Glutamatergic neuron (in vitro differentiated cells): ENCODE data around the gene EIF3I. TPM values are rescaled to one million over a fixed set of nuclear protein-coding genes. Genes with fewer than 3 reads are reported as not detected.

ENCODE experiments used
- DNase-seq: peaks from one replicate; pipeline ENCODE4 v3.0.0; 2022
- H3K27ac Mint-ChIP-seq: one replicate; pipeline ENCODE4 v1.8.0; 2020; ENCODE audit warnings: mild to moderate bottlenecking, mixed read lengths, inconsistent platforms; ENCODE audit not compliant: unreplicated experiment
- H3K27me3 Mint-ChIP-seq: one replicate; pipeline ENCODE4 v1.8.0; 2020; ENCODE audit warnings: mild to moderate bottlenecking, moderate library complexity, mixed read lengths, inconsistent platforms; ENCODE audit not compliant: unreplicated experiment
- H3K36me3 Mint-ChIP-seq: one replicate; pipeline ENCODE4 v1.8.0; 2020; ENCODE audit warnings: mild to moderate bottlenecking, mixed read lengths, inconsistent platforms; ENCODE audit not compliant: unreplicated experiment
- H3K4me1 Mint-ChIP-seq: one replicate; pipeline ENCODE4 v1.8.0; 2020; ENCODE audit warnings: mild to moderate bottlenecking, low read depth, mixed read lengths, inconsistent platforms; ENCODE audit not compliant: unreplicated experiment
- H3K4me3 Mint-ChIP-seq: one replicate; pipeline ENCODE4 v1.8.0; 2020; ENCODE audit warnings: mild to moderate bottlenecking, mixed read lengths, inconsistent platforms; ENCODE audit not compliant: unreplicated experiment
- H3K9me3 Mint-ChIP-seq: one replicate; pipeline ENCODE4 v1.8.0; 2020; ENCODE audit warnings: mild to moderate bottlenecking, moderate library complexity, mixed read lengths, inconsistent platforms; ENCODE audit not compliant: unreplicated experiment
- CTCF ChIP-seq: fragments of 200-600 bp; sonication (generic); IDR thresholded peaks from one replicate; pipeline ENCODE4 v1.5.0; 2021; ENCODE audit not compliant: partially characterized antibody, unreplicated experiment
- total RNA-seq: library from RNA; stranded (reverse); fragmentation: NEBNext Ultra II Directional; extraction: Animal tissue kit (Norgen Biotek cat#: 25700); gene quantifications from one replicate; pipeline ENCODE4 v1.2.1, GENCODE V29; 2021; ENCODE audit not compliant: unreplicated experiment

The EIF3I gene
- total RNA-seq, 1 donor from 2014 or later: 103 TPM

GRCh38 chr1:32208891-32209328 lies 13.3 kb upstream of the EIF3I start, which contains the start of gene DCDC2B:
DCDC2B (plus strand) TSS chr1:32209089; CDS start chr1:32209094, 5 bp downstream.
- no peak for DNase-seq
- no peak for TF ChIP-seq CTCF
- H3K27me3 Mint-ChIP-seq: peaks cover 8% of the 10 kb centered on the region
- H3K4me3 Mint-ChIP-seq: no peak within 1 kb of the TSS
- no peaks in the 10 kb centered on the region for H3K4me1 Mint-ChIP-seq
- H3K36me3 Mint-ChIP-seq: no peaks in the 10 kb centered on the region
- H3K27ac Mint-ChIP-seq: no peak within 1 kb of the TSS
- peaks cover 9% of the 10 kb centered on the region for H3K9me3 Mint-ChIP-seq

- no peak overlapping the region for H3K27ac Mint-ChIP-seq
- H3K9me3 Mint-ChIP-seq: peaks cover 3% of the 10 kb centered on the region
- TF ChIP-seq CTCF: peak; percentile 70
- peaks cover under 1% of the 10 kb centered on the region for H3K4me1 Mint-ChIP-seq
- H3K27me3 Mint-ChIP-seq: peaks cover 3% of the 10 kb centered on the region
- H3K4me3 Mint-ChIP-seq: peak overlapping the region; percentile 38
- peak; percentile 82 for DNase-seq
- H3K36me3 Mint-ChIP-seq: peaks cover 7% of the 10 kb centered on the region
Measured at GRCh38 chr1:32215629-32216480, 6.4 kb upstream of the EIF3I start.

GRCh38 chr1:32216566-32216965 lies 5.6 kb upstream of the EIF3I start:
- TF ChIP-seq CTCF: no peak
- Mint-ChIP-seq H3K4me3 (no peak overlapping the region), H3K9me3 (peaks cover under 1% of the 10 kb centered on the region), H3K4me1 (peaks cover 2% of the 10 kb centered on the region), H3K36me3 (peaks cover 7% of the 10 kb centered on the region), H3K27ac (no peak overlapping the region), H3K27me3 (peaks cover 3% of the 10 kb centered on the region)
- DNase-seq: no peak

- TF ChIP-seq CTCF: no peak
- no peak overlapping the region for H3K27ac Mint-ChIP-seq
- no peak for DNase-seq
- peaks cover 4% of the 10 kb centered on the region for H3K27me3 Mint-ChIP-seq
- peaks cover 7% of the 10 kb centered on the region for H3K36me3 Mint-ChIP-seq
- H3K4me1 Mint-ChIP-seq: peaks cover 2% of the 10 kb centered on the region
- H3K9me3 Mint-ChIP-seq: peaks cover 3% of the 10 kb centered on the region
- no peak overlapping the region for H3K4me3 Mint-ChIP-seq
Measured at GRCh38 chr1:32219022-32219421, 3.2 kb upstream of the EIF3I start.

GRCh38 chr1:32220746-32221580 lies 1.2 kb upstream of the EIF3I start:
- Mint-ChIP-seq H3K27me3 (peaks cover 4% of the 10 kb centered on the region), H3K9me3 (peaks cover 4% of the 10 kb centered on the region), H3K36me3 (peaks cover 7% of the 10 kb centered on the region), H3K27ac (no peak overlapping the region), H3K4me1 (peaks cover 2% of the 10 kb centered on the region), H3K4me3 (peak overlapping the region; percentile 97)
- DNase-seq: no peak
- TF ChIP-seq CTCF: no peak
